ENCODE data around the gene WASF2.

GRCh38 chr1:27475720-27476119 is 14.2 kb downstream of the WASF2 start:
- no peak for TF ChIP-seq CTCF (IDR thresholded peaks at IDR 0.05; ENCODE audit: insufficient read depth, low read length, poor library complexity, severe bottlenecking)
- TF ChIP-seq EZH2phosphoT487 (conservative IDR thresholded peaks at IDR 0.05; ENCODE audit: low read length): no peak

All from SU-DHL-6 (cell line).